Lung (tissue), 12 donors: ENCODE results near the gene MYLK3. TPM values are rescaled to one million over a fixed set of nuclear protein-coding genes. Genes with fewer than 3 reads are reported as not detected.

Experiments used
- ATAC-seq: fragments of 200-7000 bp; cut with Tn5 transposase; one replicate; pipeline ENCODE4 v1.9.1; 2020; ENCODE audit warnings: moderate number of reproducible peaks; ENCODE audit not compliant: insufficient read depth, low FRiP score
- DNase-seq, 3 donors: peaks; one replicate each; pipeline ENCODE4 v3.0.0-alpha.2; 2013 to 2017
- H3K27ac ChIP-seq, 2 donors: one replicate each; pipeline ENCODE4 v1.5.1; 2013; ENCODE audit warnings: mild to moderate bottlenecking in 2 of 2, moderate library complexity in 2 of 2, control low read depth in 1 of 2, inconsistent platforms in 1 of 2, low read depth in 1 of 2, low read length in 1 of 2
- H3K27me3 ChIP-seq, 3 donors: one replicate each; pipeline ENCODE4 v1.5.1; 2013; ENCODE audit warnings: low read length in 2 of 3; ENCODE audit not compliant: control insufficient read depth in 3 of 3, insufficient read depth in 3 of 3
- H3K36me3 ChIP-seq, 4 donors: one replicate each; pipeline ENCODE4 v1.5.1; 2013; ENCODE audit warnings: low read length in 4 of 4, mild to moderate bottlenecking in 1 of 4, moderate library complexity in 1 of 4; ENCODE audit not compliant: control insufficient read depth in 4 of 4, insufficient read depth in 4 of 4
- H3K4me1 ChIP-seq, 5 donors: one replicate each; pipeline ENCODE4 v1.5.1; 2013; ENCODE audit warnings: low read length in 5 of 5, mild to moderate bottlenecking in 2 of 5, moderate library complexity in 1 of 5; ENCODE audit not compliant: control insufficient read depth in 5 of 5, insufficient read depth in 5 of 5
- H3K4me3 ChIP-seq: one replicate; pipeline ENCODE4 v1.5.1; 2013; ENCODE audit warnings: mild to moderate bottlenecking, control low read depth, moderate library complexity
- H3K9ac ChIP-seq, 2 donors: one replicate each; pipeline ENCODE4 v1.5.1; 2013; ENCODE audit warnings: low read length in 2 of 2, control low read depth in 1 of 2; ENCODE audit not compliant: insufficient read depth in 1 of 2
- H3K9me3 ChIP-seq, 4 donors: one replicate each; pipeline ENCODE4 v1.5.1; 2013; ENCODE audit warnings: low read length in 3 of 4, mild to moderate bottlenecking in 1 of 4, moderate library complexity in 1 of 4; ENCODE audit not compliant: control insufficient read depth in 4 of 4, insufficient read depth in 3 of 4
- CTCF ChIP-seq: IDR thresholded peaks from 2 replicates; pipeline ENCODE4 v1.5.1; 2012; ENCODE audit warnings: mild to moderate bottlenecking; ENCODE audit errors: control extremely low read depth, extremely low read depth
- WGBS, 2 donors: extraction: QIAGEN DNeasy Blood & Tissue Kit; methylation state at CpG; one replicate each; pipeline ENCODE4 v1.1.7; 2013; 5-methylcytosine and 5-hydroxymethylcytosine counted together
- polyA plus RNA-seq, 2 donors: library from polyadenylated mRNA; stranded (reverse); fragments of 200-250 nt; gene quantifications; one replicate each; pipeline ENCODE4 v1.2.1, GENCODE V29; 2013
- total RNA-seq, 2 donors: library from RNA; depleted of rRNA in 1 of 2; stranded (reverse); fragments of >200 nt in 1 of 2; gene quantifications; one replicate each; pipeline ENCODE4 v1.2.1, GENCODE V29; 2014 to 2021
- donor health status: control.
- donor health status: control.
- donor health status: Bipolar disorder and iron deficiency.
- donor health status: healthy.
- donor health status: DM: yes; HTN: yes; CAD: no.

MYLK3 gene
- total and polyA plus RNA-seq, 4 donors, result 0.16 to 4.6 (median 1.4) TPM

- DNase-seq, result no peak
- ATAC-seq, result no peak
- no peak for TF ChIP-seq CTCF
Measured at GRCh38 chr16:46736695-46737094, 11.4 kb downstream of the MYLK3 start.

DNA sequence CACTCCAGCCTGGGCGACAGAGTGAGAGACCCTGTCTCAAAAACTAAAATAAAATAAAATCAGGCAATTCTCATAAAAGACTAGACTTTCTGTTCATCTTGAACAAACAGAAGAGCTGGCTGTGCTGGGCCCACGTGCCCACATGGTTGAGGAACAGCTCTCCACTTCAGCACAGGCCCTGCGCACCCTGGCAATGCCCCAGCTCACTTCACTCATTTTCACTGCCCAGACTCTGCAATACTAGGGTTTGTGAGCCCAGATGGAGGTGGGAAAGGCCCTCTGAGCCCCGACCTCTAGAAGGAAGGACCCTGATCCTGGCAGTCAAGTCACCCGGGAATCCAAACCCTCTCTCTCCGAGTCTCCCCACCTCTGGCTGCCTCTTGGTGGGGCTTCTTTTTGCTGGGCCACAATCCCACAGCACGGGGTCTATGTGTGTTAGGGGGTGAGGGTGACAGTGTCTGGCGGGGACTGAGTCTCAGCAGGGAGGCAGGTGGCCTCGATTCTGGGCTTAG lies 14.8 kb downstream of the MYLK3 start:
- Histone ChIP-seq H3K4me3 (no peak overlapping the region), H3K27ac (peak overlapping the region in 1 of 2 donors; percentile 24), H3K9ac (no peak overlapping the region), H3K4me1 (no peaks in the 10 kb centered on the region), H3K27me3 (no peaks in the 10 kb centered on the region), H3K9me3 (no peaks in the 10 kb centered on the region), H3K36me3 (no peaks in the 10 kb centered on the region)
- ATAC-seq (no peak), DNase-seq (no peak)
- 83 to 89% methylated on average over 9 of the region's 9 CpGs for WGBS, 2 donors
- TF ChIP-seq CTCF, result no peak

More at GRCh38 chr16:46736695-46737094, 11.4 kb downstream of the MYLK3 start:
- Histone ChIP-seq H3K9ac (no peak overlapping the region), H3K27ac (peak overlapping the region in 1 of 2 donors; percentile 76), H3K4me3 (no peak overlapping the region), H3K36me3 (no peaks in the 10 kb centered on the region), H3K27me3 (no peaks in the 10 kb centered on the region), H3K4me1 (no peaks in the 10 kb centered on the region), H3K9me3 (no peaks in the 10 kb centered on the region)
- WGBS, 2 donors, result 76 to 81% methylated on average over 12 of the region's 12 CpGs

- WGBS, 2 donors, result 84 to 86% methylated on average over 4 of the region's 4 CpGs
- peak overlapping the region in 1 of 2 donors; percentile 14 for H3K27ac ChIP-seq
- H3K36me3 ChIP-seq, result no peaks in the 10 kb centered on the region
- no peaks in the 10 kb centered on the region for H3K27me3 ChIP-seq
- no peak overlapping the region for H3K9ac ChIP-seq
- DNase-seq (no peak), ATAC-seq (no peak)
- H3K4me1 ChIP-seq, result no peaks in the 10 kb centered on the region
- no peaks in the 10 kb centered on the region for H3K9me3 ChIP-seq
- H3K4me3 ChIP-seq, result no peak overlapping the region
- no peak for TF ChIP-seq CTCF
Measured at GRCh38 chr16:46732561-46732960, 15.6 kb downstream of the MYLK3 start.
